Common myeloid progenitor, CD34-positive (primary cell): ENCODE measurements around the gene PRKCA.

Source experiments
- CTCF ChIA-PET: fragments of 350-600 bp; sonication (Branson Sonifier 250); formaldehyde crosslinking; loops from one replicate; lab custom pipeline; 2021; ENCODE audit warnings: antibody characterized with exemption; lab: Charles Lee
- POLR2A ChIA-PET: fragments of 350-600 bp; sonication (Branson Sonifier 250); formaldehyde crosslinking; loops from one replicate; lab custom pipeline; 2021; ENCODE audit warnings: antibody characterized with exemption; lab: Charles Lee
- DNase-seq, 3 donors: peaks; one replicate each; pipeline versions ENCODE4 v3.0.0 to v3.0.0-alpha.2; 2013
- H3K27ac ChIP-seq, 2 experiments: 1 replicate in 1 of 2; 2 replicates in 1 of 2; pipeline ENCODE4 v1.7.0; 2013; ENCODE audit warnings: inconsistent platforms in 2 of 2, low read length in 2 of 2, mild to moderate bottlenecking in 2 of 2, low read depth in 1 of 2, moderate library complexity in 1 of 2; ENCODE audit not compliant: severe bottlenecking in 2 of 2, insufficient read depth in 1 of 2, poor library complexity in 1 of 2
- H3K27me3 ChIP-seq, 5 experiments: replicated peaks in 2 of 5; 1 replicate in 3 of 5; 2 replicates in 2 of 5; pipeline versions ENCODE4 v1.6.1 to v1.7.0; 2013; ENCODE audit warnings: low read length in 4 of 5, mild to moderate bottlenecking in 2 of 5, moderate library complexity in 2 of 5, inconsistent platforms in 1 of 5; ENCODE audit not compliant: insufficient read depth in 5 of 5, control insufficient read depth in 4 of 5
- H3K36me3 ChIP-seq, 4 experiments: 1 replicate in 2 of 4; 2 replicates in 2 of 4; pipeline versions ENCODE4 v1.6.1 to v1.7.0; 2013; ENCODE audit warnings: low read length in 3 of 4, control low read depth in 1 of 4, mild to moderate bottlenecking in 1 of 4; ENCODE audit not compliant: control insufficient read depth in 4 of 4, insufficient read depth in 4 of 4
- H3K4me1 ChIP-seq, 4 experiments: 1 replicate in 3 of 4; 2 replicates in 1 of 4; pipeline versions ENCODE4 v1.6.1 to v1.7.1; 2013; ENCODE audit warnings: low read length in 3 of 4, mild to moderate bottlenecking in 3 of 4, control low read depth in 1 of 4, inconsistent platforms in 1 of 4, moderate library complexity in 1 of 4; ENCODE audit not compliant: control insufficient read depth in 4 of 4, insufficient read depth in 4 of 4; ENCODE audit errors: control extremely low read depth in 1 of 4
- H3K4me3 ChIP-seq, 7 experiments: 1 replicate in 4 of 7; 2 replicates in 3 of 7; pipeline versions ENCODE4 v1.5.1 to v1.7.0; 2013; ENCODE audit warnings: mild to moderate bottlenecking in 7 of 7, low read length in 6 of 7, moderate library complexity in 6 of 7, inconsistent platforms in 2 of 7, low read depth in 2 of 7, control low read depth in 1 of 7; ENCODE audit not compliant: insufficient read depth in 4 of 7, control insufficient read depth in 1 of 7; ENCODE audit errors: extremely low read depth in 1 of 7
- H3K9me3 ChIP-seq, 5 experiments: 1 replicate in 4 of 5; 2 replicates in 1 of 5; pipeline versions ENCODE4 v1.6.1 to v1.7.1; 2013; ENCODE audit warnings: low read length in 4 of 5, mild to moderate bottlenecking in 2 of 5, inconsistent platforms in 1 of 5, low read depth in 1 of 5, moderate library complexity in 1 of 5; ENCODE audit not compliant: control insufficient read depth in 4 of 5, insufficient read depth in 2 of 5; ENCODE audit errors: control extremely low read depth in 1 of 5
- WGBS: methylation state at CpG from one replicate; pipeline ENCODE4 v1.1.5; 2013; ENCODE audit not compliant: insufficient coverage; 5-methylcytosine and 5-hydroxymethylcytosine counted together

The PRKCA gene

GRCh38 chr17:66444031-66444430 is 141.6 kb downstream of the PRKCA start:
- DNase-seq: no peak
- POLR2A ChIA-PET: no interaction called here
- 93% methylated on average over 4 of the region's 4 CpGs for WGBS
- no peaks in the 10 kb centered on the region for H3K36me3 ChIP-seq
- no peak overlapping the region for H3K4me3 ChIP-seq
- H3K27me3 ChIP-seq: no peaks in the 10 kb centered on the region
- CTCF ChIA-PET: no interaction called here
- H3K4me1 ChIP-seq: peaks cover 0 to 28% (median 3%) of the 10 kb centered on the region in 4 experiments
- H3K27ac ChIP-seq: no peak overlapping the region
- H3K9me3 ChIP-seq: peaks cover 0 to 8% (median 0%) of the 10 kb centered on the region in 5 experiments

GRCh38 chr17:66445229-66445628 is 142.8 kb downstream of the PRKCA start:
- Histone ChIP-seq H3K27ac (no peak overlapping the region), H3K4me1 (peaks cover 0 to 25% (median 3%) of the 10 kb centered on the region in 4 experiments), H3K4me3 (no peak overlapping the region), H3K27me3 (no peaks in the 10 kb centered on the region), H3K36me3 (no peaks in the 10 kb centered on the region), H3K9me3 (peaks cover 0 to 8% (median 0%) of the 10 kb centered on the region in 5 experiments)
- ChIA-PET CTCF (no interaction called here), POLR2A (no interaction called here)
- WGBS: 100% methylated on average over 2 of the region's 3 CpGs
- DNase-seq: no peak

- DNase-seq: peak in 1 of 3 donors; percentile 15
- WGBS: 100% methylated on average over 2 of the region's 2 CpGs
- Histone ChIP-seq H3K9me3 (peaks cover 0 to 8% (median 0%) of the 10 kb centered on the region in 5 experiments), H3K4me1 (peaks cover 0 to 15% (median 1%) of the 10 kb centered on the region in 4 experiments), H3K36me3 (no peaks in the 10 kb centered on the region), H3K27ac (no peak overlapping the region), H3K4me3 (no peak overlapping the region), H3K27me3 (no peaks in the 10 kb centered on the region)
- ChIA-PET CTCF (interaction anchor here (0.6 to 1.3 kb wide), 2 partner anchors 28 to 1885 kb away, joined by 3 read pairs; no protein-coding TSS in a partner anchor), POLR2A (no interaction called here)
Observed at GRCh38 chr17:66446419-66446818, 144.0 kb downstream of the PRKCA start.

- ChIA-PET POLR2A (no interaction called here), CTCF (interaction anchor here (1.3 kb wide), 1 partner anchor 27 kb away, joined by 3 read pairs; no protein-coding TSS in a partner anchor)
- WGBS: 97% methylated on average over 8 of the region's 8 CpGs
- Histone ChIP-seq H3K36me3 (no peaks in the 10 kb centered on the region), H3K27ac (no peak overlapping the region), H3K9me3 (peaks cover 0 to 8% (median 0%) of the 10 kb centered on the region in 5 experiments), H3K4me1 (peaks cover 0 to 8% (median 0%) of the 10 kb centered on the region in 4 experiments), H3K4me3 (no peak overlapping the region), H3K27me3 (no peaks in the 10 kb centered on the region)
- no peak for DNase-seq
Observed at GRCh38 chr17:66447159-66447558, 144.7 kb downstream of the PRKCA start.

- 99% methylated on average over 9 of the region's 14 CpGs for WGBS
- DNase-seq: no peak
- no peak overlapping the region for H3K27ac ChIP-seq
- no peaks in the 10 kb centered on the region for H3K27me3 ChIP-seq
- ChIA-PET CTCF (no interaction called here), POLR2A (no interaction called here)
- H3K4me3 ChIP-seq: no peak overlapping the region
- peaks cover 0 to 8% (median 0%) of the 10 kb centered on the region in 5 experiments for H3K9me3 ChIP-seq
- H3K4me1 ChIP-seq: peaks cover 0 to 7% (median 2%) of the 10 kb centered on the region in 4 experiments
- H3K36me3 ChIP-seq: no peaks in the 10 kb centered on the region
Observed at GRCh38 chr17:66448026-66448639, 145.7 kb downstream of the PRKCA start.

- 100% methylated on average over 3 of the region's 8 CpGs for WGBS
- POLR2A ChIA-PET: interaction anchor here (0.6 kb wide), 1 partner anchor 183 kb away, joined by 3 read pairs; no protein-coding TSS in a partner anchor
Observed at GRCh38 chr17:66449418-66449977, 147.1 kb downstream of the PRKCA start.

More at GRCh38 chr17:66449418-66449977, 147.1 kb downstream of the PRKCA start:
- Histone ChIP-seq H3K27ac (no peak overlapping the region), H3K9me3 (peaks cover 0 to 8% (median 0%) of the 10 kb centered on the region in 5 experiments), H3K27me3 (no peaks in the 10 kb centered on the region), H3K4me3 (no peak overlapping the region), H3K36me3 (no peaks in the 10 kb centered on the region), H3K4me1 (peaks cover 0 to 7% (median 2%) of the 10 kb centered on the region in 4 experiments)
- CTCF ChIA-PET: no interaction called here
- DNase-seq: no peak
